BE2C (cell line): Measurements from ENCODE around the gene CPLX1.

Experiments
- DNase-seq: peaks from one replicate; pipeline ENCODE4 v3.0.0-alpha.2; 2020
- H3K27me3 ChIP-seq: fragments of 250-450 bp; sonication (Bioruptor Pico); 2 replicates; pipeline ENCODE4 v1.5.1; 2020; ENCODE audit warnings: mild to moderate bottlenecking
- H3K36me3 ChIP-seq: fragments of 250-450 bp; sonication (Bioruptor Pico); 2 replicates; pipeline ENCODE4 v1.5.1; 2020; ENCODE audit warnings: mild to moderate bottlenecking
- H3K4me1 ChIP-seq: fragments of 250-450 bp; sonication (Bioruptor Pico); 2 replicates; pipeline ENCODE4 v1.5.1; 2020
- H3K4me3 ChIP-seq: 2 replicates; pipeline ENCODE4 v1.5.1; 2011; ENCODE audit warnings: low read depth, low read length
- H3K9me3 ChIP-seq: fragments of 250-450 bp; sonication (Bioruptor Pico); 2 replicates; pipeline ENCODE4 v1.5.1; 2020
- CTCF ChIP-seq: IDR thresholded peaks from 2 replicates; pipeline ENCODE4 v1.5.1; 2012; ENCODE audit warnings: mild to moderate bottlenecking, low read depth, low read length

Gene CPLX1

GRCh38 chr4:866068-866760 lies 40.3 kb upstream of the CPLX1 start:
- no peak overlapping the region for H3K4me3 ChIP-seq
- no peaks in the 10 kb centered on the region for H3K4me1 ChIP-seq
- H3K36me3 ChIP-seq: peaks cover 51% of the 10 kb centered on the region
- H3K9me3 ChIP-seq: no peaks in the 10 kb centered on the region; the same call in 1 of the 2 replicates
- DNase-seq: no peak
- H3K27me3 ChIP-seq: no peaks in the 10 kb centered on the region
- no peak for TF ChIP-seq CTCF

- TF ChIP-seq CTCF: no peak
- Histone ChIP-seq H3K36me3 (peaks cover 45% of the 10 kb centered on the region), H3K27me3 (no peaks in the 10 kb centered on the region), H3K9me3 (no peaks in the 10 kb centered on the region; the same call in 1 of the 2 replicates), H3K4me3 (no peak overlapping the region), H3K4me1 (no peaks in the 10 kb centered on the region)
- no peak for DNase-seq
These were observed 39.6 kb upstream of the CPLX1 start for GRCh38 chr4:865572-865971.

GRCh38 chr4:865121-865465 lies 39.2 kb upstream of the CPLX1 start:
- no peak for TF ChIP-seq CTCF
- no peak overlapping the region for H3K4me3 ChIP-seq
- H3K27me3 ChIP-seq: no peaks in the 10 kb centered on the region
- H3K9me3 ChIP-seq: no peaks in the 10 kb centered on the region; the same call in 1 of the 2 replicates
- H3K36me3 ChIP-seq: peaks cover 40% of the 10 kb centered on the region
- no peak for DNase-seq
- H3K4me1 ChIP-seq: no peaks in the 10 kb centered on the region

GRCh38 chr4:864456-865120 lies 38.7 kb upstream of the CPLX1 start:
- no peaks in the 10 kb centered on the region for H3K4me1 ChIP-seq
- no peaks in the 10 kb centered on the region for H3K9me3 ChIP-seq
- peaks cover 36% of the 10 kb centered on the region for H3K36me3 ChIP-seq
- no peak for TF ChIP-seq CTCF
- no peak overlapping the region for H3K4me3 ChIP-seq
- no peak for DNase-seq
- no peaks in the 10 kb centered on the region for H3K27me3 ChIP-seq

GRCh38 chr4:860561-860960 lies 34.6 kb upstream of the CPLX1 start:
- H3K4me1 ChIP-seq: no peaks in the 10 kb centered on the region
- no peak overlapping the region for H3K4me3 ChIP-seq
- H3K36me3 ChIP-seq: peaks cover 51% of the 10 kb centered on the region
- H3K9me3 ChIP-seq: no peaks in the 10 kb centered on the region
- no peak for TF ChIP-seq CTCF
- DNase-seq: no peak
- no peaks in the 10 kb centered on the region for H3K27me3 ChIP-seq

GRCh38 chr4:859496-859895 lies 33.6 kb upstream of the CPLX1 start:
- Histone ChIP-seq H3K4me3 (no peak overlapping the region), H3K36me3 (peaks cover 46% of the 10 kb centered on the region), H3K27me3 (no peaks in the 10 kb centered on the region), H3K4me1 (no peaks in the 10 kb centered on the region), H3K9me3 (no peaks in the 10 kb centered on the region)
- TF ChIP-seq CTCF: no peak
- DNase-seq: no peak
